GM15510 (cell line): ENCODE data around the gene SH3D21.

Source experiments
- POLR2A ChIP-seq: IDR thresholded peaks from 3 replicates; pipeline ENCODE4 v1.6.1; 2011; ENCODE audit warnings: borderline replicate concordance; ENCODE audit not compliant: insufficient read length; ENCODE audit errors: extremely low read depth

Gene SH3D21

GRCh38 chr1:36287595-36287994, 18.6 kb upstream of the SH3D21 start:
- no peak for TF ChIP-seq POLR2A

GRCh38 chr1:36295390-36295789, 10.8 kb upstream of the SH3D21 start:
- TF ChIP-seq POLR2A, result no peak

- TF ChIP-seq POLR2A, result no peak
These were observed 9.1 kb upstream of the SH3D21 start for GRCh38 chr1:36297062-36297461.

GRCh38 chr1:36298640-36299039, 7.5 kb upstream of the SH3D21 start:
- TF ChIP-seq POLR2A, result no peak

GRCh38 chr1:36300526-36300925, 5.6 kb upstream of the SH3D21 start:
- TF ChIP-seq POLR2A, result no peak

- no peak for TF ChIP-seq POLR2A
These were observed 4.9 kb upstream of the SH3D21 start for GRCh38 chr1:36301220-36301619.

GRCh38 chr1:36303244-36303643, 2.9 kb upstream of the SH3D21 start:
- no peak for TF ChIP-seq POLR2A

- no peak for TF ChIP-seq POLR2A
These were observed 2.4 kb upstream of the SH3D21 start for GRCh38 chr1:36303650-36304360.

GRCh38 chr1:36304521-36304920, 1.6 kb upstream of the SH3D21 start:
- TF ChIP-seq POLR2A, result no peak

GRCh38 chr1:36304970-36305914, 926 bp upstream of the SH3D21 start:
- no peak for TF ChIP-seq POLR2A

GRCh38 chr1:36305915-36306209, 306 bp upstream of the SH3D21 start:
- no peak for TF ChIP-seq POLR2A

GRCh38 chr1:36306902-36307456, 811 bp downstream of the SH3D21 start:
- TF ChIP-seq POLR2A, result peak; percentile 95

- TF ChIP-seq POLR2A, result no peak
These were observed 1.6 kb downstream of the SH3D21 start for GRCh38 chr1:36307601-36308330.

- TF ChIP-seq POLR2A, result no peak
These were observed 3.2 kb downstream of the SH3D21 start for GRCh38 chr1:36309397-36309796.

- no peak for TF ChIP-seq POLR2A
These were observed 14.2 kb downstream of the SH3D21 start for GRCh38 chr1:36320291-36320761.
